ENCODE measurements around the gene CSGALNACT2.

Gene CSGALNACT2

DNA sequence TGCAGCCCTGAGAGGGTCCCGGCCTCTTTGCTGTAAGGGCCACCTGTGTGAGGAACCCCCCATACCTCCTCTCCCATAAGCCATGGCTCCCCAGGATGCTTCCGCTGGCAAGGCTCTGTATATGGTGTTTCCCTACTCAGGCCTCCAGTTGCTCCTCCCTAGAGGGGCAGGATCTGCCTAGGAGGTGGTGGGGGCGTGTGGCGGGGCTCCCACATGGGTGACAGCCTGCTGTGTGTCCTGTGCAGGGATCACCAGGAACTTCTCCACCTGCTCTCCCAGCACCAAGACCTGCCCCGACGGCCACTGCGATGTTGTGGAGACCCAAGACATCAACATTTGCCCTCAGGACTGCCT is 25.7 kb upstream of the CSGALNACT2 start:
- no peak for DNase-seq (ENCODE audit: low read depth in 2 of 2)

DNA sequence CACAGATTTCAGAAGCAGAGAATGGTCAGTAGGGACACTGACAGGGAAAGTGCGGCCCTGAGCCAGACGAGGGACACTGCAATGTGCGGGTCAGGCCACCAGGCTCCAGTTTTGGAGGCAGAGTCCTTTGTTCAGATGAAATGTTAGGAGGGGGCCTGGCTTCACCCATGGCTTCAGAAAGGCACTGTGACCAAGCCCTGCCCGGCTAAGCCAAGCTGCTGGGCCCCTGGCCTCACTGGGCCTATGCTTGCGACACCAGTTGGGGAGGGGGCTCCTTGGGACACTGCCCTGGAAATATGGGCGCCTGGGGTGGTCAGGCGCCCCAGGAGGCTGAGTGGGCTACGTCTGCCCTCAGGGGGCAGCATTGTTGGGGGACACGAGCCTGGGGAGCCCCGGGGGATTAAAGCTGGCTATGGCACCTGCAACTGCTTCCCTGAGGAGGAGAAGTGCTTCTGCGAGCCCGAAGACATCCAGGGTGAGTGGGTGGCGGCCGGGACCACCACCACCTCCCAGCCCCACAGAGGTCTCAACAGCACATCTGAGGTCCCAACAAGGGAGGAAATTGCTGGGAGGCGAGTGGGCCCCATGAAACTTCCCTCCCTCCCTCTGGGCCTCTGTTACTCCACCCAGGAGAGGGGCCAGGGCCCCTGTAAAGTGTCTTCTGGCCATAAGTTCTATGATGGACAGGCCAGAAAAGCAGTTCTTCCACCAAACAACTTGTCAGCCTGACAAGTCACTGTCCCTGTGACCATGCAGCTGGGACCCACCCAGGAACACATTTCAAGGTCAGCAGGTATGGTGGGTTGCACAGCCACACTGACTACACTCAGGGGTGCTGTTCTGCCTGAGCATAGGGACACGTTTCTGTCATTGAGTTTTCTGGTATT is 24.8 kb upstream of the CSGALNACT2 start:
- no peak for DNase-seq (ENCODE audit: low read depth in 2 of 2)

DNA sequence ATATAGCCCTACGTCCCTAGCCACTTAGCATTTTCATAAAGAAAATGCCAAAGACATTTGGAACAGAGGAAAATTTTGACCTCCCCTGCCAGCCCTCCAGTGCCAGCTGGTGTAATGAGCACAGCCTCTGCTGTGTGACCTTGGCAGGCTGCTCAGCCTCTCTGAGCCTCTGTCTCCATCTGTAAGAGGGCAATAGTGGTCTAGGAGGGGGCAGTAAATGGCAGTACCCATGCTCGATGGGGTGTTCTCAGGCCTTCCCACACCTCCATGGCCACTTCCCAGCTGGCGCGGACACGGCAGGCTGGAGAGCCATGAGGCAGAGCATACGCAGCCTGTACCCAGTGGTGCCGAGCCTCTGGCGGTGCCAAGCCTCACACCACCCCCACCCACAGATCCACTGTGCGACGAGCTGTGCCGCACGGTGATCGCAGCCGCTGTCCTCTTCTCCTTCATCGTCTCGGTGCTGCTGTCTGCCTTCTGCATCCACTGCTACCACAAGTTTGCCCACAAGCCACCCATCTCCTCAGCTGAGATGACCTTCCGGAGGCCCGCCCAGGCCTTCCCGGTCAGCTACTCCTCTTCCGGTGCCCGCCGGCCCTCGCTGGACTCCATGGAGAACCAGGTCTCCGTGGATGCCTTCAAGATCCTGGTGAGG is 24.0 kb upstream of the CSGALNACT2 start:
- no peak for DNase-seq (ENCODE audit: low read depth in 2 of 2)

DNA sequence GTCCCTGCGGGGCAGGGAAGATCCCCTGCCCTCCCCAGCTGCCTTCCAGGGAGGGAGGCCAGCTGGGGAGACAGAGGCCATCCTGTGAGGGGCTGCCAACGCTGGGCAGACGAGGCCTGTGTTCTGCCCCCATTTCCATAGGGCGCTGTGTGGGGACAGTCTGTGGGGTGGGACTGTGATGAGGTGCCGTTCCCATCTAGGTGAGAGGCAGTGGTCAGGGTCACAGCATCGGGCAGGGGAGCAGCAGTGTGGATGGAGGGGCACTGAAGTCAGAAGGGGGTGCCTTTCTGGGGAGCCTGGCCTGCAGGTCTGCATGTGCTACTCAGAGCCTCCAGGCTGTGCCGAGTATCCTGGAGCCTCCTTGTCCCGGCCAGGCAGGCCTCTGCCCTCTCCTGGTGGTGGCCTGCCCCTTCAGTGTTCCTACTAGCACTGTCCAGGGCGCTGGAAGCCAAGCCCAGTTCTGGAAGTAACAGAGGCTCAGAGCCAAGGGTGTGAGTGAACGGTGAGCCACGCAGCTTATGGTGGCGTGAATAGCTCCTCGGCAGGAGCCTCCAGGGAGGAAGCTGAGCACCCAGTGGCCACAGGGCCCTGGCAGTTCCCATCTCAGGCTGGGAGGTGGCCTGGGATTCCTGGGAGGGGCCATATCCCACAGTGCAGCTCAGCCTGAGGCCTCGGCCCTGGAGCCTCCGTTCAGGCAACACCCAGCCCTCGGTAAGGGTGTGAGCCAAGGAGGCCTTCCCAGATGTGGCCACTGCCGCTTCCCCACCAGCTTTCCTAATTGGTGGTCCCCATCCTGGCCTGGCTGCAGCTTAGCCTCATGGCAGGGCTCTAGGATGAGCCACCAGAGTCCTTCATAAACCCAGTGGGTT is 23.3 kb upstream of the CSGALNACT2 start:
- no peak for DNase-seq (ENCODE audit: low read depth in 2 of 2)

DNA sequence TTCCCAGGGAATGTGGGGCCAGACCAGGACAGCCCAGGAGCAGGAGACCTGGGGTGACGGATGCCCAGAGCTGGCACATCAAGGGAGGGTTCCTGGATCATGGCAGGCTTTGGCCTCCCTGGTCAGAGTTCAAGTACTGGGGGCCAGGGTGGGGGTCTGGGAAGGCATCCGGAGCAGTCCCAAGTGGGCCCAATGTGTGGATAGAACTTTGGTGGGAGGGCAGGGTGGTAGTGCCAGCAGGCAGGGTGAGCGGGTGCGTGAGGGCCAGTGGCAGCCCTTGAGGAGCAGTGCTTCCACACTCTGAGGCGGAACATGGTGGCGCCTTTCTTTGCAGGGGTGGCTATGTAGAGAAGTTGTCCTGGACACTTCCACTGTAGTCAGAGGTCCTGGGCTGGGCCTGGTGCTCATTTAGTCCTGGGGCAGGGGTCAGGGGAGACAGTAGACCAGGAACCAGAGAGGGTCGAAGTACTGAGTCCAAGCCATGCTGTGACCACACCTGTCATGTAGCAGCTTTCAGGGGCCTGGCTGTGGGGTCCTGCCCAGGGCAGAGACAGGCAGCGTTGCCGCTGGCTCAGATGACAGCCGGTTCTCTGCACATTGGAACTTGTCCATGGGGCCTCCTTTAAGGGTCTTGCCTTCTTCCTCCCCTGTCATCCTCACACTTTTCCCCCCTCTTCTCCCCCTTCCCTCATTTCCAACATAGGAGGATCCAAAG is 22.2 kb upstream of the CSGALNACT2 start:
- no peak for DNase-seq (ENCODE audit: low read depth in 2 of 2)

DNA sequence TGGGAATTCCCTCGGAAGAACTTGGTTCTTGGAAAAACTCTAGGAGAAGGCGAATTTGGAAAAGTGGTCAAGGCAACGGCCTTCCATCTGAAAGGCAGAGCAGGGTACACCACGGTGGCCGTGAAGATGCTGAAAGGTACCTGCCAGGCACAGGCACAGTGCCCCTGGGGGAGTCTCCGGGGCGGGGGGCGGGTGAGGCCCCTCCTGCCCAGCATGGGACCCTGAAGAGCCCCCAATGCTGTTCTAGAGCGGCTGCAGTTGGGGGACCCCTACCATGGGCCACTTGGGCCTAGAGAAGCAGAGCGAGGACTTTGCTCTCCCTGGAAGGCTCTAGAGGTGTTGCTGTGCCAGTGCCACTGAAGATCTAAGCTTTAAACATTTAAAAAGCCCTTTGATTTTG is 21.6 kb upstream of the CSGALNACT2 start:
- no peak for DNase-seq (ENCODE audit: low read depth in 2 of 2)

DNA sequence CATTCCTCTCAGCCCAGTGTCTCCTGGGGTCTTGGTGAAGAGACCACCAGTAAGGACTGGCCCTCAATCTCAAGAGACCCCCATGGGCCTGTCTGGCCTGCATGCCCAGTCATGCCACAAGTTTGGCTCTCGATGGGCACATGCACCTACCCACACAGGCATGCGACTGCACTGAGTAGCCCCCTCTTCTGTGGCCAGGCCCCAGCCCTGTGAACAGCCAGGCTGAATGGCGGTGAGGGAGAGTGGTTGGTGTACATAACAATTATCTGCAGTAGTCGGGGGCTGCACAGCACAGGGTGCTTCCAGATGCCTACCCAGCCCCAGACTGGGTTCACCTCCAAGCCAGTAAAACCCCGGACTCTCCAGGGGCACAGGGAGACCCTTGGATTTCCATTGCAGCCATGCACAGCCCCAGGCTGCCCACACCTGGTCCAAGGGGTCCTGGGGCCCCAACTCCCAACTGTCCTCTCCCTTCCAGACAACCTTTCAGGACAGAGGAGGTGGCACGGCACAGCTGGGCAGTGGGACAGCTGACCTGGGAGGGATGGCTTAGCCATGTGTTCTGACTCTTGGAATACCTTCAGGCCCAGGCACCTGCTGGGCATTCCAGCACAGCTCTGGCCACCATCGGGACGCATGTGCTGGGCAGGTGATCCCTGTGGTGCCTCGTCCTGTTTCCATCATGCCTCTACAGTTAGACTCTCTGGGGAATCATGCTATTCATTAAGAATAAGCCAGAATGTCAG is 21.0 kb upstream of the CSGALNACT2 start:
- DNase-seq (ENCODE audit: low read depth in 2 of 2), result no peak

DNA sequence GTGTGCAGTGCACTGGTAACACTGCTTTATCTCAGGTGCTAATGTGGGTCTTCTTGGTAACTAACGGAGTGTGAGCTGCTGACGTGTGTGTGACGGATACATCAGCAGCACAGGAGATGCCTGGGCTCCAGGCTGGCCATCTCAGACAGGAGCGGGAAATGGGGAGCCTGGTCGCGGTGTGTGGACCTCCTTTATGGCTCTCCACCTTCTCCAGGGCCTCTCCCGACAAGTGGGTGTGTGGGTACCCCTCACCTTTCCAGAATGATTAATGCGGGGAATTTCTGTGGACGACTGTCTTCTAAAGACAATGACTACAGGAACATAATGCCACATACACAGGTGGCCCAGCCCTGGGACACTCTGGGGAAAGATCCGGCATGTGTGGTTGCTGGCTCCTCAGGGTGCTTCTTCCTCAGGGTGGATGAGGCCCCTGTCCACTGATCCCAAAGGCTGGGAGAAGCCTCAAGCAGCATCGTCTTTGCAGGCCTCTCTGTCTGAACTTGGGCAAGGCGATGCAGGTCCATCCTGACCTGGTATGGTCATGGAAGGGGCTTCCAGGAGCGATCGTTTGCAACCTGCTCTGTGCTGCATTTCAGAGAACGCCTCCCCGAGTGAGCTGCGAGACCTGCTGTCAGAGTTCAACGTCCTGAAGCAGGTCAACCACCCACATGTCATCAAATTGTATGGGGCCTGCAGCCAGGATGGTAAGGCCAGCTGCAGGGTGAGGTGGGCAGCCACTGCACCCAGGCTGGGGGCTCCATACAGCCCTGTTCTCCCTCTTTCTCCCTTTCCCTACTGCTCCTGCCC is 20.3 kb upstream of the CSGALNACT2 start:
- no peak for DNase-seq (ENCODE audit: low read depth in 2 of 2)

DNA sequence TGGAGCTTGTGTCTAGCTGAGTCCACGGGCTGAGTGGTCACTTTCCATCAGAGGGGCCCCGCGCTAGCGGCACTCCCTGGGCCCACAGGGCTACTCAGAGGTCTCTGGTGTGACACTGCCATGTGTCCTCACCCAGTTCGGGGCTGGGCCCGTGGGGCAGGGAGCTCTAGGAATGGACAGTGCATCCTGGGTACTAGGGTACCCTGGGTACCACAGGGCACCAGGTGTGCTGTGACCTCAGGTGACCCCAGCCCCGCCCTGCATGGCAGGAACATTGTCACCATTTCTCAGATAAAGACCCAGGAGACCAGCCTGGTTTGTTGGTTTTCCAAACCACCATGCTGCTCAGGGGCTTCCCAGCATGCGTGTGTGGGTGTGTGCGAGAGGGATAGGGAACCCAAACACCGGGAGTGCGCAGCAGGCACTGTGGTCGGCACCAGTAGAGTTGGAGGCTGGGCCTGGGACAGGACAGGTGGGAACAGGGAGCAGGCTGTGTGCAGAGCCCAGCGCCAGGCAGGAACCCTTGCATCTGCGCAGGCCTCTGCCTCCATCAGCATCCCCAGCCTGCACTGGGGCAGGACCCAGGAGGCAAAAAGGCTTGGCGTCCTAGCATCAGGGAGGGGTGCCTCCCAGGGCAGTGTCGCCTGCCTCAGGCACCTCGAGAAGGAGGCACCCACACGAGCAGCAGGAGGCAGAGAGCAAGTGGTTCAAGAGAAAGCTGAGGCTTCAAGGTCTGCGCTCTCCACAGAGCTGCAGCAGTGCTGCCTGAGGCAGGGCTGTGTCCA is 19.4 kb upstream of the CSGALNACT2 start:
- DNase-seq (ENCODE audit: low read depth in 2 of 2), result no peak

DNA sequence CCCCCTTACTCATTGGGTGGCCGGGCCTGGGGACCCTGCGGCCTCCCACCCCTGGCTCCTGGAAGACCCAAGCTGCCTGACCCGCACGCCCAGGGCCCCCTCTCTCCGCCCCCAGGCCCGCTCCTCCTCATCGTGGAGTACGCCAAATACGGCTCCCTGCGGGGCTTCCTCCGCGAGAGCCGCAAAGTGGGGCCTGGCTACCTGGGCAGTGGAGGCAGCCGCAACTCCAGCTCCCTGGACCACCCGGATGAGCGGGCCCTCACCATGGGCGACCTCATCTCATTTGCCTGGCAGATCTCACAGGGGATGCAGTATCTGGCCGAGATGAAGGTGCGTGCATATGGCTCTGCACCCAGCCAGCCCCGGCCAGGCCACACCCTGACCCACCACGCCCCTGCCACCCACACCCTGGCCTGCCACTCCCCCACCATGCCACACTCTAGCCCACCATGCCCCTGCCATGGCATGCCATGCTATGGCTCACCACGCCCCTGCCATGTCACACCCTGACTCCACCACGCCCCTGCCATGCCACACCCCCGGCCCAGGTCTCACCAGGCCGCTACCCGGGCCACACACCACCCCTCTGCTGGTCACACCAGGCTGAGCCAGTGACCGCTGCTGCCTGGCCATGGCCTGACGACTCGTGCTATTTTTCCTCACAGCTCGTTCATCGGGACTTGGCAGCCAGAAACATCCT is 18.7 kb upstream of the CSGALNACT2 start:
- DNase-seq (ENCODE audit: low read depth in 2 of 2), result no peak

DNA sequence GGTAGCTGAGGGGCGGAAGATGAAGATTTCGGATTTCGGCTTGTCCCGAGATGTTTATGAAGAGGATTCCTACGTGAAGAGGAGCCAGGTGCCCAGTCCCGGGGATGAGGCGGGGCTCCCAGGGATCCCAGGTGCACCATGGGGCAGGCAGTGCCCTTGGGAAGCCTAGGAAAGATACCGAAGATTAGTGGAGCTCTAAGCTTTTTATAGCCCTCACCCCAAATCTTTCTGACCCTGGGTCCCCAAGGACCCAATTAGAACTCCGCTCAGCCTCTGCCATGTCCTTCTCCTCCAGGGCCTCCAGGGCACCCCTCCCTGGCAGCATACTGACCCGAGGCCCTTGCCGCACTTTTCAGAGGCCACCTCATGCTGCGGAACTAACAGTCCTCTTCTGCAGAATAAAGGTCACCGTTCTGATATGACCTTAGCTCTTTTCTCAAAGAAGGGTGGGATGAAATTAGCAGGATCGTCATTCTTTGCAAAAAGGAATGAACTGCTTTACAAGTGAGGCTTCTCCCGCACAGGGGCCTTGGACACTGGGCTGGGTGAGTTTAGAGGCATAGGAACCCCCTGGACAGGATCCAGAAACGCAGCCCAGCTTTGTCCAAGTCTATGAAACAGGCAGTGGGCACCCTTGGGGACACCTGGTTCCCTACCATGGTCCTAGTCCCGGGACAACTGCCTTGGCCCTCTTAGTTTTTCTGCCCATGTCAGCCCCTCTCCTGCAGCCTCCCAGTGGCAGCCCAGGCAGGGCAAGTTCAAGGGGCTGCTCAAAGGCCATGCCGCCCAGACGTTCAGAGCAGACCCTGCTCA is 17.9 kb upstream of the CSGALNACT2 start:
- DNase-seq (ENCODE audit: low read depth in 2 of 2), result no peak

DNA sequence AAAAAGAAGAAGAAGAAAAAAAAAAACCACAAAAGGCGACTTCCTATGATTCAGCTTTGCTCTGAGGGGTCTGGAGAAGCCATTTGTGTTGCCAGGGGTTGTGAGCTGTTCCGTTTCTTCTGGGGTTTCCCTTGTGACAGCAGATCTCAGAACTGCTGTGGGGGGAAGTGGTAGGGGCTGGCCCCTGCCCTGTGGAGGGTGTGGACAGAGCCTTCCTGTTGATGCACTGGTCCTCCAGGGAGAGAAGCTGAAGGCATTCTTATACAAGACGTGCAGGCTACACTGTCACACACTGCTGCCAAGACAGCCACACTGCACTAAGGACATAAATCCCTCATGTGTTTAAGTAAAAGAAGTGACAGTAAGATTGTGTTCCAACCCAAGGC is 17.3 kb upstream of the CSGALNACT2 start:
- peak; percentile 52 to 56 for DNase-seq (ENCODE audit: low read depth in 2 of 2)

DNA sequence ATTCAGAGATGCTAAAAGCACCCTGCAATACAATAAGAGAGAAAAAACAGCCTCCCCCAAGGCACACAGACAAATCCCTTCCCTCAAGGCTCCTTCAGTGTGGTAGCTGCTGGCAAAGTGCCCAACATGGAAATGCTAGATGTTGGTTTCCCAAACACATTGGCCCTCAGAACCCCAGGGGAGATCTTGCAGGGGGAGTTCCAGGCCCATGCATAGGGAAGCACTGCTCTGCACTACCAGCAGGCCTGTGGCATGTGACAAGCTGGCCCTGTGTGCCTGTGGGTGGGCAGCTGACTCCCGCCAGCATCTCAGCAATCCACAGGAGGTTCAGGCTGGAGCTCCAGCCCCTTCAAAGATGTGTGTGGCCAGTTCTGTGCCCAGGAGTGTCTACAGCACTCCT is 16.8 kb upstream of the CSGALNACT2 start:
- no peak for DNase-seq (ENCODE audit: low read depth in 2 of 2)

DNA sequence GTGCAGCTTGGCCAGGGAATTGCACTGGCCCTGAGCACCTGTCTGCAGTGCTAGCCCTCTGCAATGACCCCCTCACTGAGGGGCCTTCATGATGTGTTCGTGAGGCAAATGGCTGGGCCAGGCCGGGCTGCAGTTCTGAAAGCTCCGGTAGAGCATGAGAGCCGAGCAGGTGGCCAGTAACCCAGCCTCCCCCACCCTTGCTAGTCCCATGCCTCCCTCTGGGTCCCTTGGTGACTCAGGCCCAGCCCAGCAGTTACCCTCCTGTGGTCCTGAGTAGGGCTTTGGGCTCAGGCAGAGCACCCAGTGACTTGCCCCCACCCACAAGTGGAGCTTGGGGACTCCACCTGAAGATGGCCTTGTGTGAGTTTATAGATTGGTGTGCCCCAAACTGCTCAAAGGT is 16.1 kb upstream of the CSGALNACT2 start:
- DNase-seq (ENCODE audit: low read depth in 2 of 2), result no peak

DNA sequence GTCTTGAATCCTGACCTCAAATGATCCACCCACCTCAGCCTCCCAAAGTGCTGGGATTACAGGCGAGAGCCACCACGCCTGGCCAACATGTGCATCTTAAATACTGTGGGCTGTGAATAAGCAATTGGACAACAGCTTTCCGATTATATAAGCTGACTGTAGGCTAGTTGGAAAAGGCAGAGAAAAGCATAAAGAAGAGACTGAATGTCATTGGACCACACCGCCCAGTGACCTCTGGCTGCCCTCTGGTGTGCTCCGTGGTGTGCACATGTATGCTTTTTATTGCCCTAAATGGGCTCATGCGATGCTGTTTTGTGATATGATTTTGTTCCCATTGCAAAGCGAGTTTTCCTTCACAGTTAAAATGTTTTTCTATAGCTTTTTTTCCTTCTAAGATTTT is 15.4 kb upstream of the CSGALNACT2 start:
- DNase-seq (ENCODE audit: low read depth in 2 of 2), result no peak

DNA sequence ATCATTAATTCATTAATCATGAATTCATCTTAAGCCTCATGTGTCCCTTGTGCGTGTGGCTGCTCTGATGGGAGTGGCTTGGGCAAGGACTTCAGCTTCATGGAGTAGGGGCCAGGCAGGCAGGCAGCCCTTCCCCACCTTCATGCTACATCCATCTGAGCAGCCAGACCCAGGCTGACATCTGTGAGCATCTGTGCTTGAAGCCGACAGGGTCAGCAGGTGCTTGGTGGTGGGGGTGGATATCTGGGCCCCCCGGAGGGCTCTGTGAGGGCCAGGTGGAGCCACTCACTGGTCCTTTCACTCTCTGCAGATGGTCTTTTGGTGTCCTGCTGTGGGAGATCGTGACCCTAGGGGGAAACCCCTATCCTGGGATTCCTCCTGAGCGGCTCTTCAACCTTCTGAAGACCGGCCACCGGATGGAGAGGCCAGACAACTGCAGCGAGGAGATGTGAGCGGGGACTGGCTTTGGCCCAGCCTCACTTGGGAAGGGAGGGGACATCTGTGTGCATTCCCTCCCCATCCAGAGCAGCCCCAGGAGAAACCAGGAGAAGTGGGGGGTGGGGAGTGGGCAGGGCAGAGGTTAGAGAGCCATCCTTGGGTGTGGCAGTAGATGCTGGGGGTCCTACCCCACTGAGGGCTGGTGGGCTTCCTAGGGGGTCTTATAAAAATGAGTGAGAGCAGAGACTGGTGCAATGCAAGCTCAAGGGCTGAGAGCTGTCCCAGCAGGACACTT is 14.7 kb upstream of the CSGALNACT2 start:
- DNase-seq (ENCODE audit: low read depth in 2 of 2), result no peak

DNA sequence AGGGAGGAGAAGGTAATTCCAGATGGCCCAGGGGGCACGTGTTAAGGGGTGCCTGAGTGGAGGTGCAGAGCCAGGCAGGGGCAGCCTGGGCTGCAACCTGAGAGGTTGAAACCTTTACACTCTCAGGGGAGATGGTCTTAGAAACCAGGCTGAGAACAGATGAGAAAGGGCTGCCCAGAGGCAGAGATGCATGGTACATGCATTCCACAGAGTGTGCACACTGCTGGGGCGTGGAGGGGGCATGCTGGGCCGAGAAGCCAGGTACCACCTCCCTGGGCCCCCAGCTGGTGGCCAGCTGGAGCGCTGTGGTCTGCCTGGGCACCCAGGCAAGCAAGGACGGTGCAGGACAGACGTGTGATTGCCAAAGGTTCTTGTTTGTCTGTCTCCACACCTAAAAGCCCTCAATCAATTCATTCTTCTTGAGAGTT is 14.1 kb upstream of the CSGALNACT2 start:
- no peak for DNase-seq (ENCODE audit: low read depth in 2 of 2)
